MV-4-11 (cell line): Measurements from ENCODE around the gene AMD1.
A peak's percentile ranks its signal among the peaks of the same experiment; 100 is the strongest.

Experiments used
- DNase-seq: peaks from one replicate; lab custom pipeline; 2025; lab: John Stamatoyannopoulos, UW

Gene AMD1

GRCh38 chr6:110939429-110940200, 65.0 kb downstream of the AMD1 start:
- no peak for DNase-seq

- DNase-seq = peak; percentile 95
Measured at GRCh38 chr6:110944681-110945151, 70.1 kb downstream of the AMD1 start.
